Lung (tissue), 12 donors: Measurements from ENCODE around the gene GNG7. TPM values are rescaled to one million over a fixed set of nuclear protein-coding genes. Genes with fewer than 3 reads are reported as not detected.
"Not testable (repeated sequence)": the region's sequence is repeated elsewhere in the genome, so short reads cannot be mapped to it uniquely, and the experiment has no call there.

ENCODE experiments used
- ATAC-seq: fragments of 200-7000 bp; cut with Tn5 transposase; one replicate; pipeline ENCODE4 v1.9.1; 2020; ENCODE audit warnings: moderate number of reproducible peaks; ENCODE audit not compliant: insufficient read depth, low FRiP score
- DNase-seq, 3 donors: peaks; one replicate each; pipeline ENCODE4 v3.0.0-alpha.2; 2013 to 2017
- H3K27ac ChIP-seq, 2 donors: one replicate each; pipeline ENCODE4 v1.5.1; 2013; ENCODE audit warnings: mild to moderate bottlenecking in 2 of 2, moderate library complexity in 2 of 2, control low read depth in 1 of 2, inconsistent platforms in 1 of 2, low read depth in 1 of 2, low read length in 1 of 2
- H3K27me3 ChIP-seq, 3 donors: one replicate each; pipeline ENCODE4 v1.5.1; 2013; ENCODE audit warnings: low read length in 2 of 3; ENCODE audit not compliant: control insufficient read depth in 3 of 3, insufficient read depth in 3 of 3
- H3K36me3 ChIP-seq, 4 donors: one replicate each; pipeline ENCODE4 v1.5.1; 2013; ENCODE audit warnings: low read length in 4 of 4, mild to moderate bottlenecking in 1 of 4, moderate library complexity in 1 of 4; ENCODE audit not compliant: control insufficient read depth in 4 of 4, insufficient read depth in 4 of 4
- H3K4me1 ChIP-seq, 5 donors: one replicate each; pipeline ENCODE4 v1.5.1; 2013; ENCODE audit warnings: low read length in 5 of 5, mild to moderate bottlenecking in 2 of 5, moderate library complexity in 1 of 5; ENCODE audit not compliant: control insufficient read depth in 5 of 5, insufficient read depth in 5 of 5
- H3K4me3 ChIP-seq: one replicate; pipeline ENCODE4 v1.5.1; 2013; ENCODE audit warnings: mild to moderate bottlenecking, control low read depth, moderate library complexity
- H3K9ac ChIP-seq, 2 donors: one replicate each; pipeline ENCODE4 v1.5.1; 2013; ENCODE audit warnings: low read length in 2 of 2, control low read depth in 1 of 2; ENCODE audit not compliant: insufficient read depth in 1 of 2
- H3K9me3 ChIP-seq, 4 donors: one replicate each; pipeline ENCODE4 v1.5.1; 2013; ENCODE audit warnings: low read length in 3 of 4, mild to moderate bottlenecking in 1 of 4, moderate library complexity in 1 of 4; ENCODE audit not compliant: control insufficient read depth in 4 of 4, insufficient read depth in 3 of 4
- CTCF ChIP-seq: IDR thresholded peaks from 2 replicates; pipeline ENCODE4 v1.5.1; 2012; ENCODE audit warnings: mild to moderate bottlenecking; ENCODE audit errors: control extremely low read depth, extremely low read depth
- WGBS, 2 donors: extraction: QIAGEN DNeasy Blood & Tissue Kit; methylation state at CpG; one replicate each; pipeline ENCODE4 v1.1.7; 2013; 5-methylcytosine and 5-hydroxymethylcytosine counted together
- polyA plus RNA-seq, 2 donors: library from polyadenylated mRNA; stranded (reverse); fragments of 200-250 nt; gene quantifications; one replicate each; pipeline ENCODE4 v1.2.1, GENCODE V29; 2013
- total RNA-seq, 2 donors: library from RNA; depleted of rRNA in 1 of 2; stranded (reverse); fragments of >200 nt in 1 of 2; gene quantifications; one replicate each; pipeline ENCODE4 v1.2.1, GENCODE V29; 2014 to 2021
- donor health status: control.
- donor health status: control.
- donor health status: Bipolar disorder and iron deficiency.
- donor health status: healthy.
- donor health status: DM: yes; HTN: yes; CAD: no.

GNG7 gene
- total and polyA plus RNA-seq, 4 donors, result 1.6 to 4.5 (median 2.8) TPM

GRCh38 chr19:2511570-2511969, 190.9 kb downstream of the GNG7 start:
- DNase-seq (no peak), ATAC-seq (no peak)
- H3K4me1 ChIP-seq, result peaks cover 0 to 4% (median 0%) of the 10 kb centered on the region in 5 donors

GRCh38 chr19:2509096-2509495, 193.4 kb downstream of the GNG7 start:
- no peak for TF ChIP-seq CTCF
- 95 to 97% methylated on average over 8 of the region's 8 CpGs for WGBS, 2 donors
- peaks cover 0 to 4% (median 0%) of the 10 kb centered on the region in 5 donors for H3K4me1 ChIP-seq
- no peak for ATAC-seq
- H3K36me3 ChIP-seq, result no peaks in the 10 kb centered on the region
- peaks cover 0 to 2% (median 0%) of the 10 kb centered on the region in 4 donors for H3K9me3 ChIP-seq
- no peaks in the 10 kb centered on the region for H3K27me3 ChIP-seq
- DNase-seq, result no peak
- no peak overlapping the region for H3K4me3 ChIP-seq
- no peak overlapping the region for H3K9ac ChIP-seq
- no peak overlapping the region for H3K27ac ChIP-seq

More at GRCh38 chr19:2511570-2511969, 190.9 kb downstream of the GNG7 start:
- Histone ChIP-seq H3K27me3 (no peaks in the 10 kb centered on the region), H3K9ac (no peak overlapping the region), H3K4me3 (no peak overlapping the region), H3K36me3 (no peaks in the 10 kb centered on the region), H3K9me3 (peaks cover 0 to 2% (median 0%) of the 10 kb centered on the region in 4 donors), H3K27ac (no peak overlapping the region)
- WGBS, 2 donors, result 90 to 92% methylated on average over 20 to 22 of the region's 22 CpGs
- TF ChIP-seq CTCF, result no peak

DNA sequence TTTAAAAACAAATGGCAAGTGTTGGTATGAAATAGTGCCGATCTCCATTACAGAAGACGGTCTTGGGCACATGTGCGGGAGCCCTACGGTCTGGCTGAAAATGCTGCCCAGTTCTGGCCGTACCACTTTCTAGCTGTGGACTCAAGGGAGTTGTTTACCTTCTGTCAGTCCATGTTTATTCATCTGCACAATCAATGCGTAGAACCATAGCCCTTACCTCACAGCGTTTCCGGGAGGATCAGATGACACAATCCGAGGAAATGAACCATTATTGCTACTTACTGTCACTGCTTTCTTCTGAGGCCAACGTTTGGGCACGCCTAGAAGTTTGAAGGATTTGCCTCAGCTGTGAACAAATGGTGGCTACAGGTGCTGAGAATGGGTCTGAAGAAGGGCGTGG, 195.4 kb downstream of the GNG7 start:
- peak; percentile 46 to 80 (median 66) for DNase-seq
- Histone ChIP-seq H3K27me3 (no peaks in the 10 kb centered on the region), H3K36me3 (no peaks in the 10 kb centered on the region), H3K9ac (no peak overlapping the region), H3K9me3 (peaks cover 0 to 2% (median 0%) of the 10 kb centered on the region in 4 donors), H3K4me3 (no peak overlapping the region), H3K4me1 (peaks cover 0 to 4% (median 0%) of the 10 kb centered on the region in 5 donors), H3K27ac (peak overlapping the region in 1 of 2 donors; percentile 47)
- no peak for ATAC-seq
- 8 to 19% methylated on average over 12 of the region's 12 CpGs for WGBS, 2 donors
- TF ChIP-seq CTCF, result no peak

- DNase-seq, H3K9me3 ChIP-seq, H3K27ac ChIP-seq, H3K4me3 ChIP-seq, ATAC-seq, H3K36me3 ChIP-seq, H3K4me1 ChIP-seq, H3K9ac ChIP-seq, H3K27me3 ChIP-seq: not testable (repeated sequence)
- 70 to 76% methylated on average over 8 of the region's 8 CpGs for WGBS, 2 donors
Measured at GRCh38 chr19:2506656-2507055, 195.8 kb downstream of the GNG7 start.
